Measurements from ENCODE around the gene LFNG.

Gene LFNG

DNA sequence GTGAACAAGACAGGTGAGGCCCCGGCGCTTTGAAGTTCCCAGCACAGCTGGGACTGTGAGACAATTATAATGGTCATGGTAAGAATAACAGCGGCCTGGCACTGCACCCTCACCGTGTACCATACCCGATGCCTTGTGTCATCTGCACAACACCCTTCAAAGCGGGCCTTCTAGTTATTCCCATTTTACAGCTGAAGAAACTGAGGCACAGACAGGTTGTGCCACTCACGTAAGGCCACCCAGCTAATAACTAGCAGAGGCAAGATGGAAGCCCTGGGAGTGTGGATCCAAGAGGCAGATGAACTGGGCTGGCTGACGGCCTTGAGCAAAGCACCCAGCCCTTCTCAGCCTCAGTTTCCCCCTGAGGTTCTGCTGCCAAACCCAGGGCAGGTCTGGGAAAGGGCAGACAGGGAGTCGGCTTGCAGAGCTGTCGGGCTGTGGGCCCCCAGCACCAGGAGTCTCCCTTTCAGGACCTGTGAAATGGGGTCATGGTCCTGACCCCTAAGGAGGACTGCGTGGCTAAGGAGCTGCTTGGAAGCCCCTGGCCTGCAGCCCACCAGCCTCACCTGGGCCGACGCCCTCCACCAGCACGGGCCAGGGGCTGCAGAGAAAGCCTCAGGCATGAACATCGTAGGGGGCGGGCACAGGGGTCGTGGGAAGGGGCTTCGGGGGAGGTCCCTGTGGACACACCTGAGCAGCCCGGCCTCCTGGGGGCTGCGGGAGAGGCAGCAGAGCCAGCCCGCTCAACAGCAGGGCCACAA, 15.3 kb upstream of the LFNG start:
- no peak for DNase-seq

GRCh38 chr7:2504889-2505375, 14.6 kb upstream of the LFNG start:
- DNase-seq = no peak

DNA sequence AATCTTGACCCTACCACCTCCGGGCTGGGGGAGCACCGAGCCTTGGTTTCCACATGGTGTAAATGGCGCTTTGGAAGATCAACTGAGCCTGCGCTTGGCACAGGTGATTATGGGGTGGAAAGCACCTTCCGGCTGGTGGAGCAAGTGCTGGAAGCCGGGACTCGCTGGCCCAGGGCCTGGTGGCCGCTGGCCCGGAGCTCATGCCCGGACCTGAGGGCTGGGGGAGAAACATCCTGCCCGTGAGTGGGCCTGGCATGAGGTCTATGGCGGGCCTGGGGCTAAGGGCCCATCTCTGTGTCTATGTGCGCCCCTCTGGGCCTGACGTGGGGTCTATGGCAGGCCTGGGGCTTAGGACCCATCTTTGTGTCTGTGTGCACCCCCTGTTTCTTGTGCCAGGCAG, 14.2 kb upstream of the LFNG start:
- DNase-seq = no peak

- no peak for DNase-seq
Measured at GRCh38 chr7:2507208-2507916, 12.2 kb upstream of the LFNG start.

GRCh38 chr7:2507917-2508306, 11.7 kb upstream of the LFNG start:
- no peak for DNase-seq

GRCh38 chr7:2508327-2509215, 11.0 kb upstream of the LFNG start:
- no peak for DNase-seq

- no peak for DNase-seq
Measured at GRCh38 chr7:2509298-2509906, 10.2 kb upstream of the LFNG start.

DNA sequence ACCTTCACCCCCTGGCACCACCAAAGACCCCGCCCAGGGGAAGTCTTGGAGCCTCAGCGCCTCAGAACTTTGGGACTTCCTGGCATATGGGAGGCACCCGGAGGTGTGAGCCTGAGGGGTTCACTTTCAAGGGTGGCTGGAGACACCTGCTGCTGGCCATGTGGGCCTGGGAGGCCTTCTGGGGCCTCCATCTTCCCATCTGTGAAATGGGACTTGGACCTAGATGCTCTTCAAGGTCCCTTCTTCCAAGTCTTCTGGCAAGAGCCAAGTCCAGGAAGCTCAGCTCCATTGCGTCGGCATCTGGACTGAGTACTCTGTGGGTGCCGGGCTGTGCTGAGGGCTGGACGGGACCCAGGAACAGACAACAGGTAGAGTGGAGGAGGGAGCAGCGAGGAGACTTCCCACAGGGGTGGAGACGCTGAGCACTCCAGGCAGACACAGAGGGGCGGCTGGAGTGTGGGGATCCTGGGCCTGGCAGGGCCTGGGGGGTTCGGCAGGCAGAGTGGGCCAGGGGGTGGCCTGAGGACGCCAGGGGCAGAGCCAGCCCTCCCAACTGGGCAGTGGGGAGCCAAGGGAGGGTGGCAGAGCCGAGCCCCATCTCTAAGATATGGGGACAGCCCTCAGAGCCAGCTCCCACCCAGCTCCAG, 9.3 kb upstream of the LFNG start:
- no peak for DNase-seq

DNA sequence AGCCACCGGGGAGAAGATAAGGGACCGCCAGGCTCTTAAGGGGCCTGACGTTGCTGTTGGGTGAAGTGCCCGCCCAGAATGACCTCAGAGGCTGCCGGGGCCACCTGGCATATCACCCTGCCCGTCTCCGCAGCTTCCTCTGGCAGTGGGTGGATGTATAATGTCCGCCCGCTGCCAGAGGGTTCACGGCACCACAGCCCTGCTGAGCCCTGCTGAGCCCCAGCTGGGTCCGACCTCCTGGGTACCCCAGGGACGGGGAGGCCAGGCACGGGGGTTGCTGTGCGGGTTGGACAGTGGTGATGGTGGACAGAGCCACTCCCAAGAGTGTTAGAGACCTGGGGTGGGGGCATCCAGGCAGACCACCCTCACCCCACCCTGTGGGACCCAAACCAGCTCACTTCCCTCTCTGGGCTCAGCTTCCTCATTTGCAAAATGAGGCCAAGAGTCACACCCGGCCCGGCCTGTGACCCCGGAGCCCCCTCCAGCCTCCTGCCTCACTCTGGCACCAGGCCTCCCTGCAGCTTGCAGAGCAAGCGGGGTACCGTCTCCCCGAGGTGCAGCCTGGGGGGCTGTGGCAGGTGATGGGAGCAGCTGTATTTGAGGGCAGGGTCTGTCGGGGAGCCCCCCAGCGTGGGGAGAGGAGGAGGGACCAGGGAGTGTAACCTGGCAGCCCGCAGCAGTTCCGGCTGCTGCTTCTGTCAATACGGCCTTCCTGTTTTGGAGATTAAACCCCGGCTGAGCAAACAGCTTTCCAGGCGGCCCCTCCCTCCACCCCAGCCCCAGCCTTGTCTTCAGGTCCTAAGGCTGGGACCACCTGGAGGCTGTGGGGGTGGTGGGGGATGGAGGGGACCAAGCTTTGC, 8.4 kb upstream of the LFNG start:
- DNase-seq = peak; percentile 63

DNA sequence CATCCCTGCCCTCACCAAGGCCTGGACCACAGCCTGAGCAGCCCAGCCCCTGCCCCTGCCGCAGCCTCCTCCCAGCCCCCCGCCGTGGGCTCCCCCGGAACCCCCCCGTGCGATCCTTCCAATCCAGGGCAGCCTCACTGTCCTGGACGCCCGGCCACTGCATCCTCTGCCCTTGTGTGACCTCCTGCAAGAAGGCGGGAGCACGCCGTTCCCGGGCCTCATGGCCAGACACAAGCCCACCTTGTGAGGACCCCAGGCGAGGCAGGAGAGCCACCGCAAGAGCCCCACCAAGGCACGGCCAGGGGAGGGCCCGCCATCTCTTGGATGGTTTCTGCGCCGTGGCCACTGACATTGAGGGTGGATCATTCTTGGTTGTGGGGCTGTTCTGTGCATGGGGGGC, 7.8 kb upstream of the LFNG start:
- DNase-seq = no peak

- DNase-seq = no peak
Measured at GRCh38 chr7:2512179-2512661, 7.4 kb upstream of the LFNG start.

DNA sequence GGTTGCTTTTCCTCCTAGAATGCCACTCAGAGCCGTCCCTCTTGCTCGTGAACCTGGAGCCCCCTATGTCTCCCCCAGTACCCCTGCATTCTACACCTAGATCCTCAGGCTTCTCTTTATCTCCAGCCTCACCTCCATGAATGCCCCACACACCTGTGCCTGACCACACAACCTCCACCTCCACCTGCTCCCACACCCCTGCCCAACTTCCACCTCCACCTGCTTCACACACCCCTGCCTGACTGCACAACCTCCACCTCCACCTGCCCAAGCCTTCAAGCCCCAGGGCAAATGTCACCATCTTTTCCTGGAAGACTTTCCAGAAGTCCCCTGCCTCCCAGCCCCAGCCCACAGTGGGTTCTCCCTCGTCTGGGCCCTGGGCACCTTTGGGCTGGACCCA, 6.9 kb upstream of the LFNG start:
- no peak for DNase-seq

DNA sequence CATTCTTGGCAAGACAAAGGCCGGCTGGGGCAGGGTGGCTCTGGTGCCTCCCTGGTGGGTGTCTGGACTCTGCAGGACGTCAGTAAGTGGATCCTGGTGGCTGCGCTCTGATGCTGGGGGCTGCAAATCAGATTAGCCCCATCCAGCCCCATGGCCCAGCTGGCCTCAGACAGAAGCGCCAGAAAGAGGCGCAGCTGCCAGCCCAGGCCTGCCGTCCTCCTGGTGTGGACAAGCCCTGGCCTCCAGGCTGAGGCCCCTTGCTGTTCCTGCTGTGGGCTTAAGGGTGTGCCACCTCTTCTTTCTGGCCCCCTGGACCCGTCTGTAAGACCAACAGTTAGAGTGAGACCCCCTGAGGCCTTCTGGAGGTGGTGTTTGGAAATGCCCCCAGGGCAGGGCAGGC, 5.9 kb upstream of the LFNG start:
- no peak for DNase-seq

DNA sequence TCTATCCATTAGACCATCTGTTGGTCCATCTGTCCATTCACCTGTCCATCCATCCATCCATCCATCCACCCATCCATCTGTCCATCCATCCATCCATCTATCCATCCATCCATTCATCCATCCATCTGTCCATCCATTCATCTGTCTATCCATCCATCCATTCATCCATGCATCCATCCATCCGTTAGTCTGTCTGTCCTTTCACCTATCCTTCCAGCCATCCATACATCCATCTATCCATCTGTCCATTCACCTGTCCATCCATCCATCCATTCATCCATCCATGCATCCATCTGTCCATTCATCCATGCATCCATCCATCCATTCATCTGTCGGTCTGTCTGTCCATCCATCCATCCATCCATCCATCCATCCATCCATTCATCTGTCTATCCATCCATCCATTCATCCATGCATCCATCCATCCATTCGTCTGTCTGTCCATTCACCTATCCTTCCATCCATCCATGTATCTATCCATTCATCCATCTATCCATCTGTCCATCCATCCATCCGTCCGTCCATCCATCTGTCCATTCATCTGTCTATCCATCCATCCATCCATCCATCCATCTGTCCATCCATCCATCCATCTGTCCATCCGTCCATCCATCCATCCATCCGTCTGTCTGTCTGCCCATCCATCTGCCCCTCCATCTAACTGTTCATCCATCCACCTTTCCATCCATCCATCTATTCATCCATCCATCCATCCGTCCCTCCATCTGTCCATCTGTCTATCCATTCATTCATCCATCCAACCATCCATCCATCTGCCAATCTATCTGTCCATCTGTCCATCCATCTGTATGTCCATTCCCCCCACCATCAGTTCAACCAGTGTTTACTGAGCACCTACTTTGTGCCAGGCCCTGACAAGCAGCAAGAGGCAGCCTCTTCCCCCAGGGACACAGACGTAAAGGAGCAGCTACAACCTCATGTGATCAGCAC, 4.8 kb upstream of the LFNG start:
- no peak for DNase-seq

DNA sequence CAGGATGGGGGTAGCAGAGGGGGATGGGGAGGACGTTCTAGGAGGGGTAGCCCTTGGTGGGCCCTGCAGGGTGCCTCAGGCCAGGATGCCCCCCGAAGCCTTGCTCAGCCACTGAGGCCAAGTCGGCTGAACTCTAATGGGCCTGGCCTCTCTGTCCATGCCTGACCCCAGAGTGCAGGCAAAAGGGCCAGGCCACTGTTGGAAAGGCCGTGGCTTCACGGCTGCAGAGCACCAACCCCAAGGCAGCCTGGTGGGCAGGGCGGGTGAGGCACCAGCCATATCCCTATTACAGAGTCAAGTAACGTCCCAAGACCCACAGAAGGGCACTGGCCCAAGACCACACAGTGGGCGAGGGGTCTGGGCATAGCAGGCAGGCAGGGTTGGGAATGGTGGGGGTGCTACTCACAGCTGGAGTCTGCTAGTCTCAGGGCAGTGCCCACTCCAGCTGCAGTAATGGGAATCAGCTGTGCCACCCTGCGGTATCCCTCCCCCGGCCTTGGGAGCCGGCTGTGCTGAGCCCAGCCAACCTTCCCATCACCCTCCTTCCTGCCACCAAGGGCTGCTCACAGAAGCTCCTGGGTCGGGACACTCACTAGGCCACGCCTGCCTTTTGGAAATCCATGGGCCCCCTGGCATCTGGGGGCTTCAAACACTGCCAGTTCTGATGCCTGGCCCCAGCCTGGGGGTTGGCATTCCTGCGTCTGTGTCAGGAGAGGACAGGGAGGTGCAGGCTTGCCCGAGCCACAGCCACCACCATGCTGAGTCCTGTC, 4.0 kb upstream of the LFNG start:
- DNase-seq = no peak

GRCh38 chr7:2516194-2516555, 3.4 kb upstream of the LFNG start:
- no peak for DNase-seq

GRCh38 chr7:2517026-2517425, 2.5 kb upstream of the LFNG start:
- DNase-seq = no peak

DNA sequence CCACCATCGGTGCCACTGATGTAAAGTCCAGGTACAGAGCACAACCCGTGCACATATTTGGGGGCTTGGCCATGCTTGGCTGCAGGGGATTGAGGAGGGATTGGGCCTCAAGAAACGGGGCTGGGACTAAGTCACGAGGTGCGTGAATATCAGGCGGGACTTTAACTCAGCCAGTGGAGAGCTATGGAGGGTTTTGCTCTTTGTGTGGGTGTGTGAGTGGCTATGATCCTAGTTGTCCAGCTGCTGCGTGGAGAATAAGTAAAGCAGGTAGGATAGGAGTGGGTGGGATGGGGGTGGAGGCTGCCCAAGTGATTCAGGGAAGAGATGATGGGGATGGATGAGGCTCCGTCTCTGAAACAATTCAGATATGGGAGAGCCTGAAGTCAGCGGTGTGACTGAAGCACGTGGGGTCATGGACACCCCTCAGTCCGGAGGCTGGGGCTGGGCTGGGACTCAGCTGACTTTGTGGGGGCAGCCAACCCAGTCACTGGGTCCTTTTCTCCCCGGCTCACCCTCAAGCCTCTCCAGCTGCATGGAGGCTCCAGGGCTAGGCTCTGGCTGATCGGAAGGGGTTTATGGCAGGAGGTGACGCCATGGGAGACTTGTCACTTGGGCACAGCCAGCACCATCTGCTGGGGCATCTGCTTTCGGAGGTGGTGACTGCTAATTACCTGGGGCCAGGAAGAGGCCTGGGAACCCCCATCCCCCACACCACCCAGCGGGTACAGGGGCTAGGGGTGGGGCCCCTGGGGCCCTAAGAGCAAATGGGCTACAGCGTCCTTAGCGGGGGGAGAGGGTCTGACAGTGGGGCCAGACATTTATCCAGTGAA, 1.7 kb upstream of the LFNG start:
- no peak for DNase-seq

- DNase-seq = no peak
Measured at GRCh38 chr7:2518737-2519118, 846 bp upstream of the LFNG start.
